ENCODE results near the gene SLC16A5.
"Not testable (repeated sequence)": the region's sequence is repeated elsewhere in the genome, so short reads cannot be mapped to it uniquely, and the experiment has no call there.

The SLC16A5 gene

GRCh38 chr17:75087558-75088453 lies at the start of gene SLC16A5:
Gene SLC16A5, plus strand, starts transcription at chr17:75087954. Its CDS starts 5,683 bp downstream, at chr17:75093637.
- H3K9ac ChIP-seq (ENCODE audit: low read depth, low read length) = peak within 1 kb of the TSS; percentile 86; the same call in 1 of the 2 replicates
- H3K27me3 ChIP-seq (ENCODE audit: insufficient read depth, low read length) = no peaks in the 10 kb centered on the region
- no peaks in the 10 kb centered on the region for H3K9me3 ChIP-seq (ENCODE audit: insufficient read depth, low read depth, low read length)
- H3K36me3 ChIP-seq (ENCODE audit: insufficient read depth, low read depth, low read length) = no peaks in the 10 kb centered on the region
- H3K4me1 ChIP-seq (ENCODE audit: insufficient read depth, low read length) = peaks cover 23% of the 10 kb centered on the region
- H3K27ac ChIP-seq (ENCODE audit: low read length) = peak within 1 kb of the TSS; percentile 82
- H3K4me3 ChIP-seq (ENCODE audit: low read length) = peak within 1 kb of the TSS; percentile 77

- Histone ChIP-seq H3K9ac (ENCODE audit: low read depth, low read length) (no peak overlapping the region), H3K27me3 (ENCODE audit: insufficient read depth, low read length) (no peaks in the 10 kb centered on the region), H3K4me3 (ENCODE audit: low read length) (no peak overlapping the region)
These were observed 48.5 kb upstream of the SLC16A5 start for GRCh38 chr17:75039238-75039637.

GRCh38 chr17:75041656-75042280 lies 46.0 kb upstream of the SLC16A5 start:
- Histone ChIP-seq H3K9me3 (ENCODE audit: insufficient read depth, low read depth, low read length) (no peaks in the 10 kb centered on the region), H3K27ac (ENCODE audit: low read length) (no peak overlapping the region), H3K4me1 (ENCODE audit: insufficient read depth, low read length) (peaks cover 24% of the 10 kb centered on the region; the same call in 1 of the 2 replicates), H3K4me3 (ENCODE audit: low read length) (no peak overlapping the region), H3K9ac (ENCODE audit: low read depth, low read length) (peak overlapping the region; percentile 52; the same call in 1 of the 2 replicates), H3K36me3 (ENCODE audit: insufficient read depth, low read depth, low read length) (peaks cover 47% of the 10 kb centered on the region), H3K27me3 (ENCODE audit: insufficient read depth, low read length) (no peaks in the 10 kb centered on the region)

More at GRCh38 chr17:75039238-75039637, 48.5 kb upstream of the SLC16A5 start:
- Histone ChIP-seq H3K36me3 (ENCODE audit: insufficient read depth, low read depth, low read length) (peaks cover 47% of the 10 kb centered on the region), H3K9me3 (ENCODE audit: insufficient read depth, low read depth, low read length) (no peaks in the 10 kb centered on the region), H3K27ac (ENCODE audit: low read length) (no peak overlapping the region), H3K4me1 (ENCODE audit: insufficient read depth, low read length) (peaks cover 19% of the 10 kb centered on the region; the same call in 1 of the 2 replicates)

- peaks cover 29% of the 10 kb centered on the region; the same call in 1 of the 2 replicates for H3K4me1 ChIP-seq (ENCODE audit: insufficient read depth, low read length)
- H3K27ac ChIP-seq (ENCODE audit: low read length); H3K9ac ChIP-seq (ENCODE audit: low read depth, low read length); H3K4me3 ChIP-seq (ENCODE audit: low read length); H3K9me3 ChIP-seq (ENCODE audit: insufficient read depth, low read depth, low read length); H3K27me3 ChIP-seq (ENCODE audit: insufficient read depth, low read length): not testable (repeated sequence)
- peaks cover 40% of the 10 kb centered on the region for H3K36me3 ChIP-seq (ENCODE audit: insufficient read depth, low read depth, low read length)
These were observed 44.0 kb upstream of the SLC16A5 start for GRCh38 chr17:75043789-75044188.

- Histone ChIP-seq H3K4me3 (ENCODE audit: low read length) (peak overlapping the region; percentile 93), H3K36me3 (ENCODE audit: insufficient read depth, low read depth, low read length) (peaks cover 40% of the 10 kb centered on the region), H3K9me3 (ENCODE audit: insufficient read depth, low read depth, low read length) (no peaks in the 10 kb centered on the region), H3K9ac (ENCODE audit: low read depth, low read length) (peak overlapping the region; percentile 83), H3K4me1 (ENCODE audit: insufficient read depth, low read length) (peaks cover 29% of the 10 kb centered on the region; the same call in 1 of the 2 replicates), H3K27me3 (ENCODE audit: insufficient read depth, low read length) (no peaks in the 10 kb centered on the region), H3K27ac (ENCODE audit: low read length) (peak overlapping the region; percentile 70)
These were observed 43.0 kb upstream of the SLC16A5 start for GRCh38 chr17:75044716-75045115.

GRCh38 chr17:75045946-75046406 lies 41.8 kb upstream of the SLC16A5 start:
- Histone ChIP-seq H3K4me1 (ENCODE audit: insufficient read depth, low read length) (peaks cover 29% of the 10 kb centered on the region; the same call in 1 of the 2 replicates), H3K27ac (ENCODE audit: low read length) (peak overlapping the region; percentile 94), H3K9ac (ENCODE audit: low read depth, low read length) (peak overlapping the region; percentile 95), H3K4me3 (ENCODE audit: low read length) (peak overlapping the region; percentile 93), H3K36me3 (ENCODE audit: insufficient read depth, low read depth, low read length) (peaks cover 40% of the 10 kb centered on the region)
- not testable (repeated sequence) for H3K27me3 ChIP-seq (ENCODE audit: insufficient read depth, low read length); H3K9me3 ChIP-seq (ENCODE audit: insufficient read depth, low read depth, low read length)

- Histone ChIP-seq H3K9me3 (ENCODE audit: insufficient read depth, low read depth, low read length) (no peaks in the 10 kb centered on the region), H3K4me3 (ENCODE audit: low read length) (peak within 1 kb of the TSS; percentile 93), H3K27me3 (ENCODE audit: insufficient read depth, low read length) (no peaks in the 10 kb centered on the region), H3K36me3 (ENCODE audit: insufficient read depth, low read depth, low read length) (peaks cover 38% of the 10 kb centered on the region), H3K27ac (ENCODE audit: low read length) (peak within 1 kb of the TSS; percentile 94), H3K4me1 (ENCODE audit: insufficient read depth, low read length) (peaks cover 28% of the 10 kb centered on the region; the same call in 1 of the 2 replicates), H3K9ac (ENCODE audit: low read depth, low read length) (peak within 1 kb of the TSS; percentile 95)
These were observed 41.1 kb upstream of the SLC16A5 start, which contains the start of the genes ATP5PD and KCTD2 for GRCh38 chr17:75046407-75047289. Gene ATP5PD, minus strand, starts transcription at chr17:75046969. Its CDS starts 4,319 bp downstream, at chr17:75042650. Gene KCTD2, plus strand, starts transcription at chr17:75047225. Its CDS starts 26 bp downstream, at chr17:75047251.

- Histone ChIP-seq H3K27me3 (ENCODE audit: insufficient read depth, low read length) (no peaks in the 10 kb centered on the region), H3K9ac (ENCODE audit: low read depth, low read length) (peak overlapping the region; percentile 79), H3K9me3 (ENCODE audit: insufficient read depth, low read depth, low read length) (no peaks in the 10 kb centered on the region), H3K4me3 (ENCODE audit: low read length) (peak overlapping the region; percentile 92), H3K4me1 (ENCODE audit: insufficient read depth, low read length) (peaks cover 19% of the 10 kb centered on the region; the same call in 1 of the 2 replicates), H3K36me3 (ENCODE audit: insufficient read depth, low read depth, low read length) (peaks cover 39% of the 10 kb centered on the region), H3K27ac (ENCODE audit: low read length) (no peak overlapping the region)
These were observed 40.2 kb upstream of the SLC16A5 start for GRCh38 chr17:75047398-75048098.

- Histone ChIP-seq H3K9ac (ENCODE audit: low read depth, low read length) (peak overlapping the region; percentile 79; the same call in 1 of the 2 replicates), H3K36me3 (ENCODE audit: insufficient read depth, low read depth, low read length) (peaks cover 47% of the 10 kb centered on the region), H3K4me3 (ENCODE audit: low read length) (peak overlapping the region; percentile 92), H3K4me1 (ENCODE audit: insufficient read depth, low read length) (peaks cover 13% of the 10 kb centered on the region; the same call in 1 of the 2 replicates), H3K27ac (ENCODE audit: low read length) (no peak overlapping the region), H3K27me3 (ENCODE audit: insufficient read depth, low read length) (no peaks in the 10 kb centered on the region), H3K9me3 (ENCODE audit: insufficient read depth, low read depth, low read length) (no peaks in the 10 kb centered on the region)
These were observed 39.4 kb upstream of the SLC16A5 start for GRCh38 chr17:75048249-75048878.

GRCh38 chr17:75049057-75049456 lies 38.7 kb upstream of the SLC16A5 start:
- no peak overlapping the region for H3K27ac ChIP-seq (ENCODE audit: low read length)
- peak overlapping the region; percentile 92; the same call in 1 of the 2 replicates for H3K4me3 ChIP-seq (ENCODE audit: low read length)
- H3K27me3 ChIP-seq (ENCODE audit: insufficient read depth, low read length) = no peaks in the 10 kb centered on the region
- no peaks in the 10 kb centered on the region for H3K9me3 ChIP-seq (ENCODE audit: insufficient read depth, low read depth, low read length)
- H3K36me3 ChIP-seq (ENCODE audit: insufficient read depth, low read depth, low read length) = peaks cover 54% of the 10 kb centered on the region
- H3K4me1 ChIP-seq (ENCODE audit: insufficient read depth, low read length) = peaks cover 10% of the 10 kb centered on the region; the same call in 1 of the 2 replicates
- no peak overlapping the region; the same call in 1 of the 2 replicates for H3K9ac ChIP-seq (ENCODE audit: low read depth, low read length)
